Dermis blood vessel endothelial cell (primary cell): ENCODE results near the gene NCBP1. TPM values are rescaled to one million over a fixed set of nuclear protein-coding genes. Genes with fewer than 3 reads are reported as not detected.
"Not testable (repeated sequence)": the region's sequence is repeated elsewhere in the genome, so short reads cannot be mapped to it uniquely, and the experiment has no call there.

Source experiments
- DNase-seq: peaks from one replicate; pipeline ENCODE4 v3.0.0; 2010
- total RNA-seq: library from RNA; depleted of rRNA; stranded (reverse); fragments of >200 nt; gene quantifications from 2 replicates; pipeline ENCODE4 v1.2.3, GENCODE V29; 2014

The NCBP1 gene
- 42.2 and 53.7 TPM in 2 replicates for total RNA-seq

- DNase-seq, result peak; percentile 98
These were observed at the start of gene NCBP1, which contains the start of gene TSTD2 for GRCh38 chr9:97632985-97633858. Gene NCBP1 (plus strand): TSS chr9:97633821. CDS start chr9:97633882, 61 bp downstream. Gene TSTD2 (minus strand): TSS chr9:97633368. CDS start chr9:97627562, 5,806 bp downstream.

DNA sequence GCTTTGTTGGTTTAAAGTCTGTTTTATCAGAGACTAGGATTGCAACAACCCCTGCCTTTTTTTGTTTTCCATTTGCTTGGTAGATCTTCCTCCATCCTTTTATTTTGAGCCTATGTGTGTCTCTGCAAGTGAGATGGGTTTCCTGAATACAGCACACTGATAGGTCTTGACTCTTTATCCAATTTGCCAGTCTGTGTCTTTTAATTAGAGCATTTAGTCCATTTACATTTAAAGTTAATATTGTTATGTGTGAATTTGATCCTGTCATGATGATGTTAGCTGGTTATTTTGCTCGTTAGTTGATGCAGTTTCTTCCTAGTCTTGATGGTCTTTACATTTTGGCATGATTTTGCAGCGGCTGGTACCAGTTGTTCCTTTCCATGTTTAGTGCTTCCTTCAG lies 48.8 kb upstream of the NCBP1 start:
- not testable (repeated sequence) for DNase-seq

DNA sequence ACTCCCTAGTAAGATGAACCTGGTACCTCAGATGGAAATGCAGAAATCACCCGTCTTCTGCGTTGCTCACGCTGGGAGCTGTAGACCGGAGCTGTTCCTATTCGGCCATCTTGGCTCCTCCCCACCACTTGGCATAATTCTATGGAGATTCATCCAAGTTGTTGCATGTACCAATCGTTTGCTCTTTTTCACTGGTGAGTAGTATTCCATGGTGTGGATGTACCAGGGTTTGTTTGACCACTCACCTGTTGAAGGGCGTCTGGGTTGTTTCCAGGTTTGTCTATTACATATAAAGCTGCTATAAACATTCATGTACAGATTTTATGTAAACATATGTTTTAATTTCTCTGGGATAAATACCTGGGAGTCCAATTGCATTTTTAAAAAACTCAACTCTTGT lies 46.7 kb upstream of the NCBP1 start:
- DNase-seq, result not testable (repeated sequence)

DNA sequence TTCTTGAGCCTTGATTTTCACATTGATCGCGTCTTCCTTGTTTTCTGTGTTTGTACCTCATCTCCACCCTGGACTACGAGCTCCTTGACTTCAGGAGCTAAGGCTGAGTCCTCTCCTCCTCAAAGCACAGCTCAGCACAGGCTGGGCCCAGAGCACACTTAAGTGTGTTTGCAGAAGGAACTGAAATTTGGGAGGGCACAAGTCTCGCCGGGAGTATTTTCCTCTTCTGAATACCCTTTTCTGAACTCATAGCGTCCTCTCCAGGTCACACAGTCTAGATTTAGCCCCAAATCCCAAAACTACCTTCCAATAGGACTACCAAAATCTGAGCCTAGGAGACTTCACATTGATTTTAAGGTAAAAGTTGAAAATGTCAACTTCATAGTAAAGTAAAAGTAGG lies 42.1 kb upstream of the NCBP1 start:
- no peak for DNase-seq

GRCh38 chr9:97592126-97592525 lies 41.5 kb upstream of the NCBP1 start:
- peak; percentile 26 for DNase-seq

DNA sequence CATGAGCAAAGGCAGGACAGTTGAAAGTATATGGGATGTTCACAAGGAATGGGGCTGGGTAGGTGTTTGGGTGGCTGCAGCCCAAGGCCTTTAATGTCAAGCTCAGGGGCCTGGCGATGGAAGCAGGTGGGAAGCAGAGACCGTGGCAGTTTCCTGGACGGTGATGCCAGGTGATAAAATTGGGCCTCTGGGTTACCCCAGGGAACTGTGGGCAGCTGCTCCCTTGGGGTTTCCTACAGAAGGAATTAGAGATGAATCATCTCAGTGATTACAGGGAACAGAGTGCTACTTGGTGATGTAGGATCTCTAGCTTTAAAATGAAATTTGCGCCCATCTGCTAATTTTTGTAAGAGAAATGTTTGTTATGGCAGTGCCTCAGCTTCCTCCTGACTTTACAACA lies 39.7 kb upstream of the NCBP1 start:
- DNase-seq, result no peak

- DNase-seq, result no peak
These were observed 39.2 kb upstream of the NCBP1 start for GRCh38 chr9:97594381-97594921.

DNA sequence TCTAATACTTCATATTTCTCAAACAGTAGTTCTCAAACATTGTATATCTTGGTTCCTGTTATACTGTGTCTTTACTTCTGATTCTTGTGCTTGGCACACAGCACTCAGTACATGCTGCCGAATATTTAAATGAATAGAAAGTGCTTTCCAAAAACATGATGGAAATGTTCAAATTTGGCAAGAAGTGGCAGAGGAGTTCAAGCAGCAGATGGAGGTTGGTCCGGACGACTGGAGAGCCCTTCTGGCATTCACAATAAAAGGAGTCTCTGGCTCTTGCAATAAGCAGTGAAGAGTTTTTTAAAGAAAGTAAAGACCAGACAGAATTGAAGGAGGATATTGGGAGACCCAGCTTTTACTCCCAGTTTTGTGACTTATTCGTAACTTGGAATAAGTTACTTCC lies 36.7 kb upstream of the NCBP1 start:
- no peak for DNase-seq

- DNase-seq, result peak; percentile 90
These were observed 34.9 kb upstream of the NCBP1 start for GRCh38 chr9:97598461-97599288.

- DNase-seq, result no peak
These were observed 34.2 kb upstream of the NCBP1 start for GRCh38 chr9:97599314-97599846.

GRCh38 chr9:97600531-97601227 lies 32.9 kb upstream of the NCBP1 start:
- no peak for DNase-seq

DNA sequence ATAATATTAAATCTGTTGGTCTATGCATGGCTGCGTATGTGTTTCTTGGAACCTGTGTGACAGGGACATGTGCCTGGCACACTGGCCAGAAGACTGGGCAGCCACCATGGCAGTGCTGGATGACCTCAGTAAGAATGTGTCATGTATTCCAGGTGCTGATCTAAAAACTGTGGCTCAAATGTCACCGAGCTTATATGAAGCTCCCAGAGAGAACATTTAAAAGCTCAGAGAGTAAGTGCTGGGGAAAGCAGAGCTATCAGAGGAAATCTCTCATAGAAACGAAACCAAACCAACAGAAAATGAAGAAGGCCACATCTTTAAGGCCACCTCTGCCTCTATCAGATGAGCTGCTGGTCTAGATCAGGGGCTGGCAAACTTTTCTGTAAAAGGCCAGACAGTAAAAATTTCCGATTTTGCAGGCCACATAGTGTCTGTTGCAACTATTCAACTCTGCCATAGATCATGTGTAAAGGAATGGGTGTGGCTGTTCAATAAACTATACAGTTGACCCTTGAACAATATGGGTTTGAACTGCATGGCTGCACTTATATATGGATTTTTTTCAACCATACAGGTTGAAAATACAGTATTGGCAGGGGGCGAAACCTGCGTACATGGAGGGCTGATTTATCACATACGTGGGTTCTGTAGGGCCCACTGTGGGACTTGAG lies 32.3 kb upstream of the NCBP1 start:
- no peak for DNase-seq

DNA sequence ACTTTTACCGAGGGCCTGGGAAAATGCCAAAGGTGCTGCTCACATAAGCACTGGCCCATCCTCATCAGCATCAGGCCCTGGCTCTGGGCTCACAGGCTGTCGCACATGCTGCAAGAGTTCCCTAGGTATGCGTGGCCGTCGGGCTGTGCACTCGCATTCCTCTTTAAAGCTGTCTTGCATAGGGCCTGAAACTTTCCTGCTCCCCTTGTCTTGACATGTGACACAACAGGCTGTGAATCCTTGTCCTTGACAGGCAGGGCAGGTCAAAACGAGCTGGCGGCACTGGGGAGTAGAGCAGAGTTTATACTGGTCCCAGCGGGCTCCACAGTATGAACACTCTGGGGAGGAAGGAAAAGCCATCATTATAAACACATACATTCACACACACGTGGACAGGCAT lies 31.2 kb upstream of the NCBP1 start:
- DNase-seq, result no peak

DNA sequence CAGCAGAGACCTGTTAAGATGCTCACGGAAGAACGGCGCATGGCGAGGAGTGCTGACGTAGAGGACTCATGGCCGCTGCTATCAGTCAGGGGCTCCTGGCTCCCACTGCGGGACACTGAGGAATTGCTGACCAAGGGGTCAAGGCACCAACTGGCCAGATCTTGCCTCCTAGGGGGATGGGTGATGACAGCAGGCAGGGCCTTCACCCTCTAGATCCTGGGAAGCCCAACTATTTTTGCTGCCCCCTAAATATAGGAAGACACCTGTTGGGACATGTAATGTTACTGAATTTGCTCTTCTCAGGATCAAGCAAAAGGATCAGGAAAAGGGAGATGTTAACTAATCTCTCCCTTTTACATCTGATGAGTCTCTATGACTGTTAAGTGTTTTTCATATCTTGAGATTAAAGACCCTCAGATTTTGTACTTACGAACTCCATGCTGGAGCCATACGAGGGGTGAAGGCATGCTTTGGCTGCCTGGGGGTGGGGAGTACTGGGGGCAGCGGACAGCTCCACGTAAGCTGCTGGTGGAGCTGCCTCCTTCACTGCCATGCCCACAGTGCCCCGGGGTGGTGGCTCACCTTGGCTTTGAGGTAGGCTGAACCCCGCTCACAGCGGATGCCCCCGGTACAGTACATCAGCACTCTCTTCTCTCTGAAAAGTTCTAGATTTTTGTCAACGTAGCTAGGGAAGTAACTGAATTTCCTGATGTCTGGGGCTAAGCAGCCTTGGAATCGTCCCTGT lies 28.5 kb upstream of the NCBP1 start:
- DNase-seq, result no peak

DNA sequence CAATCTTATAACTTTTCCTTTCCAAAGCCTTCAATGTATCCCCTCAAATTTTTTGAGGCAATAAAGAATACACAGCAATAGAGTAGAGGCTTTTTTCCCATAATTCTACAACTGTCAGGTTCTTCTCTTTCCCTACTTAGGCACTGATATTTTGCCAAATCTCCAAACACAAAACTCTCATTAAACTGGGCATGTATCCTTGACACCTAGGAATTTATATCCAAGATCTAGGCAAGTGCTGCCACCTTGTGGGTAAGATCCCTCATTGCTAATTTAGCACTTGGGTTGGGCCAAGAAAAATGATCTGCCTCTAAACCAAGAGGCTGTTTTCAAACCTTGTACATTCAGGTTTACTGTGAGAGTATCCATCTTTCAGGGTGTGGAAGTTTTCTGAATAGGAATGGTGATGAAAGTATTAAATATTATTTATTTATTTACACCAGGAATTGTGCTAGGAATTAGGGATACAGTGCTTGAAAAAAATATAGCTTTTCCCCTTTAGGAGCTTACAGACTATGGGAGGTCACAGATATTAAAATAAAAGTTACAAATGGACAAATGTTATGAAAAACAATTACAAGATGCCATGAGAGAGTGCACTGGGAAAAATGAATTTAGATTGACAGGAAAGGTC lies 18.1 kb upstream of the NCBP1 start:
- peak; percentile 85 for DNase-seq

GRCh38 chr9:97617939-97618416 lies 15.6 kb upstream of the NCBP1 start:
- DNase-seq, result no peak

DNA sequence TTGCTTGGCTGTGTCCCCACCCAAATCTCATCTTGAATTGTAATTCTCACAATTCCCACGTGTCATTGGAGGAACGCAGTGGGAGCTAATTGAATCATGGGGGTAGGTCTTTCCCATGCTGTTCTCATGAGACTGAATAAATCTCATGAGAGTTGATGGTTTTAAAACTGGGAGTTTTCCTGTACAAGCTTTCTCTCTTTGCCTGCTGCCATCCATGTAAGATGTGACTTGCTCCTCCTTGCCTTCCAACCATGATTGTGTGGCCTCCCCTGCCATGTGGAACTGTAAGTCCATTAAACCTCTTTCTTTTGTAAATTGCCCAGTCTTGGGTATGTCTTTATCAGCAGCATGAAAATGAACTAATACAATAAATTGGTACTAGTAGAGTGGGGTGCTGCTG lies 13.6 kb upstream of the NCBP1 start:
- not testable (repeated sequence) for DNase-seq

- DNase-seq, result not testable (repeated sequence)
These were observed 11.1 kb upstream of the NCBP1 start for GRCh38 chr9:97622483-97622882.

GRCh38 chr9:97623946-97624345 lies 9.7 kb upstream of the NCBP1 start:
- no peak for DNase-seq

- DNase-seq, result no peak
These were observed 8.0 kb upstream of the NCBP1 start for GRCh38 chr9:97625620-97626019.
